ENCODE results near the gene MRPS11.
"Not testable (repeated sequence)": the region's sequence is repeated elsewhere in the genome, so short reads cannot be mapped to it uniquely, and the experiment has no call there.

MRPS11 gene
- 8.2 to 22.5 reads per million in 2 donors for total RNA-seq

DNA sequence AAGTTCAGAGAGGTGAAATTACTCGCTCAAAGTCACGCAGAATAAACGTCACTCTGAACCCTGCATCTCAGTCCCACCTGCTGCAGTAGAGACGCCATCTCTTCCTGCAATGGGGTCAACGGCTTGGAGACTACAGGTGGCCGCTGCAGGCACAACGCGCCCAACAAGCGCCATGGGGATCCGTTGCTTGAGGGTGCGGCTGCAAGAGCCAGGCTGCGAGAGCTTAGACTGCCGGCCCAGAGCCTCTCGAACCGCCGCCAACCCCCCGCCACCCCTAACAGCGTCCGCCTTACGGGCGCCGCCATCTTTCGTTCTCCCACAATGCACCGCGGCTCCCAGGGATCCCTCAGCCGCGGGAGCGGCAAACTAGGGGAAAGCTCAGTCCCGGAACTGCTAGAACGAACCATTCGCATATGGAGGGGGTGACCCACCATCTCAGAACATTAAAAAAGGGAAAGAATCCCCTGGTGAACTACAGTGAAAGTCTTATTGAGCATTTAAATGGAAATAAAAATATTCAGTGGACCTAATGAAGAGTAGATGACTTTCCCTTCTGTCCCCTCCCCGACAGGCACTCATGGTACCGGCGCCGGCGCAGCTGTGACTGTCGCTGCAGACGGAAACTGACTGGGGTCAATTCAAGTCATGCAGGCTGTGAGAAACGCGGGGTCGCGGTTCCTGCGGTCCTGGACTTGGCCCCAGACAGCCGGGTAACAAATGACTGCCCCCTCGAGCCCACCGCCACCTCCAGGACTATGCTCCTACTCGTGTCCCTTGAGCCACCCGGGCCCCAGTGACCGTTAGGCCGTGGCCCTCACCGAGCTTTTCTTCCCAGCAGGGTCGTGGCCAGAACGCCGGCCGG is at the start of gene MRPS11, which contains the start of gene MRPL46:
MRPS11 (plus strand) TSS at position 636 of the 862 bp plus-strand sequence; CDS start at position 646, 10 bp downstream.
MRPL46 (minus strand) TSS at position 316 of the 862 bp plus-strand sequence; CDS start at position 305, 11 bp downstream.
- peak; percentile 91 for DNase-seq

DNA sequence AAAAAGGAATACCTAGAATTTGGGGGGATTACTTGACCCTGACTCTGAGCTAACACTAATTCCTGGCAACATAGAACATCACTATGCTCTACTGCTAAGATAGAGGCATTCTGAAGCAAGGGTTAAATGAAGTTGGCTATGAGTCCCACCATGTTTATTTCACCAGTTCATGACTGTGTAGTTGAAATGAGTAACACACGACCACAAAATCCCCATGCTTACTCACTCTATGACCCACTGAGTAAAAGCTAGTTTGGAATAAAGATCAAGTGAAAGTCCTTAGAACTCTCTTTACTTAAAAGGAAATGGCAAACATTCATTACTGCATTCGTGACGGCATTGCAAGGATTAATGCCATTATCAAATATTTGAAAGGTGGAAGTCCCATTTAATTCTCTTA is 47.7 kb upstream of the MRPS11 start:
- DNase-seq = no peak

DNA sequence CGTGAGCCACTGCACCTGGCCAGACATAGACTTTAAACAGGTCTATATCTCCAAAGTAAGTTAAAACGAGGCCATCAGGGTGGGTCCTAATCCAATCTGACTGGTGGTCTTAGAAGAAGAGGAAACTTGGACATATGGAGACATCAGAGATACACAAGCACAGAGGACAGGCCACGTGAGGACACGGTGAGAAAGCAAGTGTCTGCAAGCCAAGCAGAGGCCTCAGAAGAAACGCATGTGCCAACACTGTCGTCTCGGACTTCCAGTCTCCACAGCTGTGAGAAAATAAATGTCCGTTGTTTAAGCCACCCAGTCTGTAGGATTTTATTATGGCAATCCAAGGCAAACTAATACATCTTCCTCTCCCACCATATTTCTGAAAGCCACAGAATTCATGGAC is 44.2 kb upstream of the MRPS11 start:
- no peak for DNase-seq

DNA sequence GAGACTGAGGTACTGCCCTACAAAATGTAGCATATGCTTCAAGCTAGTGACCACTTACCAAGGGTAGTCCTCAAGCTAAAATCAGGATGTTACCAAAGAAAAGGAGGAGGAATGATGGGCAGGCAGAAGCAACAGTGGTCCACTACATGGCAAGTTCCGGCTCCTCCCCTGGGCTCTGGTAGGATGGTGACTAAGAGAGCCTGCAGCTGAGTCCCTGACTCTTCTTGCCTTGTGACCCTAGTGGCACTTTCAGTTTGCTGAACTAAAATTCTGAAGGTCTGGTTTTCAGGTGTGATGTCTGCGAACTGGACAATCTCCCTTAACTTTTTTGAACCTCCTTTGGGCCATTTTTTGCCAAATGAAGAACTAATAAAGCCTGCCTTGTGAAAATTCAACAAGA is 41.2 kb upstream of the MRPS11 start:
- no peak for DNase-seq

DNA sequence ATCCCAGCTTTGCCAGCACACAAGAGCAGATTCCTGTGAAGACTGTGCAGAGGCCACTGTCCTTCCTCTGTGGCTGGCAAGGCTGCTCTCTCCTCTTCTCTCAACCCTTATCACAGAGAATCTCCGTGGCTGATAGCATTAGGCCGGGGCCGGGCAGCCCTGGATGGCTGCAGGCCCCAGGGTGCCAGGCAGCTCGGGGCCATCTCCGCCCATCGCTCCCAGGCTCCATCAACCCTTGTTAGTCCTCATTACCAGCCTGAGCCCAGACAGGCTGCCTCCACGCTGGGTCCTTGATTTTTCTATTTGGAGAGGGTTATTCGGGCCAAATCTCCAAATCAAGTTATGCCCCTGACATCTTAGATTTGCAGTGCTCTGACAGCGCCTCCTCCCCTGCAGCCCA is 39.5 kb upstream of the MRPS11 start:
- DNase-seq = no peak

DNA sequence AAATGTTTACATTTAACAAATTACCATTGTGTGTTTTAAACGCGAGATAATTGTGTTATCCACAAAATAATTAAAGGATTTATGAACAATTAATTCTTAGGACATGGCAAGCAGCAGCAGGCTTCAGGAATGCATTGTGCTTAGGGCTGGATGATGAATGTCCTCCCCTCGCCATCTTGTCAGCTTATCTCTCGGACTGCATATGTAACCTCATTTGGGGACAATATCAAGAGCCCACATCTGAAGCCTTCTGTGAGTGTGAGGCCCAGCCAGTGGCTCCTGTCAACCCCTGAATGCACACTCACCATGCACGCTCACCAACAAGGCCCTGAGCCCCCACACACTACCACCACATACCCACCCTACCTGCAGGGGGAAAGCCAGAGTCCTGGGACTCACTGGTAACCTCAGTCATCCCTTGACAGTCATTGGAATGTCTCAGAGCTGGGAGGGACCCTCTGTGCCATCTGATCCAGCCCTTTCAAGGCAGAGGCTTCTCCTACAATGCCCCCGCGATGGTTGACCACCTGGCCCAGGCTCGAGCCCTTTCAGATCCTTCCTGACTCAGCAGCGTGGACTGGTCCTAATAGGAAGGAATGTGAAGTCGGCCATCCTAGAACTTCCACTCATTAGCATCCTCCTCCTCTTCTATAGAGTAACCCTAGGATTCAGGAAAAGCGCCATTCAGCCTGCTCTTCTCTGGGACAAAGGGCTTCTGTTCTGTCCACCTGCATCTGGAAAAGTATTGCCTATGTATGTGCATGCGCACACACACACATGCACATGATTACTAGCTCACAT is 38.5 kb upstream of the MRPS11 start:
- DNase-seq = no peak

DNA sequence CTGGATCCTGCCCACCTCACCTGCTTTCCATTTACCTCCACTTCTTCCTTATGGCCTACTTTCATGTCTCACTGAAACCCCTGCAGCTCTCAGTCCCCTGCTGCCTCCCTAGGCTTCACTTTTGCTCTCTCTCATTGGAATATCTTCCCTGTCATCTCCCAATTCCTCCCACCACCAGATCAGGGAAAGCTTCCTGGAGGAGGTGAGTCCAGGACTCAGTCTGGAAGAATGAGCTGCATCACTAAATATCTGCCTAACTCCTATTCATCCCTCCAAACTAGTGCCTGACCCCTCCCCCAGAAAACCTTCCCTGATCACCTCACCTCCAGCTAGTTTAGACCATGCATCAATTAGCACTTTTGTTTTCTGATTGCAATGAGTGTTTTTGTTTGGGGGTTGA is 37.5 kb upstream of the MRPS11 start:
- DNase-seq = no peak

DNA sequence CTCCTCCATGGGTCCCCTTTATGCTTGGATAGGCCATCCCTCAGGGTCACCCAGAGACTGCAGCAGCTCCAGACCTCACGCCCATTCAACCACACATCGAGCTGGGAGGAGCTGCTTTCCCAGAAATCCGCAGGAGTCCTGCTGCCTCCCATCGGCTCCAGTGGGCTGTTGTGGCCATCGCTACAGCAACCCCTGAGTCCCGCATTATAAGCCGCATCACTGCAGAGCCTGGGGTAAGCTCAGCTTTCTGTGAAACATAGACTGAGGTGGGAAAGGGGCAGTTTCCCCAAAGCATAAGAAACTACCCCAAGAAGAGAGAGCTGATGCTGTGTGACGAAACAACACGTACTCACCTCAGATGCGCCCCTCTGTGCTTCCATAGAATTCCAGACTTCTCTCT is 36.1 kb upstream of the MRPS11 start:
- DNase-seq = no peak

DNA sequence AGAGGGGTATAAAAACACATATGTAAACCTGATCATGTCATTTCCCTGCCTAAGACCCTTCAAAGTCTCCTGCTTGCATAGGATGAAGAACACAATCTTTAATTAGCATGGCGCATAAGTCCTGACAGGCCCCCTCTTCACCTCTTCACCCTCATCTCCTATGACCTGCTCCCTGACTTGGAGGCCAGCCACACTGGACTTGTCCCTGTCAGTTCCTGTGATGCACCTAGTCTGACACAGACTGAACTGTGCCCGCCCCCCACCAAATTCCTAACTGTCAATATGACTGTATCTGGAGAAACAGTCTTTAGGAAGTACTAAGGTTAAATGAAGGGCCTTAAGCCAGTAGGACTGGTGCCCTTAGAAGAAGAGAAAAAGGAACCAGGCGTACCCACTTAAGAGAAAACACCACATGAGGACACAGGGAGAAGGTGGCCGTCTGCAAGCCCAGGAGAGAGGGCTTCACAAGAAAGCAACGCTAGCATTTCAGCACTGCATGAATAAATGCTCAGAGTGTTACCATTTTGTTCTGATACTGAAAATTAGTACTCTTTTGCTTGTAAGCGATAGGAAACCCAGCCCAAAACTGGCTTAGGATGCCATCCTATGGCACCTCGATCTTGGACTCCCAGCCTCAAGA is 34.3 kb upstream of the MRPS11 start:
- DNase-seq = no peak

DNA sequence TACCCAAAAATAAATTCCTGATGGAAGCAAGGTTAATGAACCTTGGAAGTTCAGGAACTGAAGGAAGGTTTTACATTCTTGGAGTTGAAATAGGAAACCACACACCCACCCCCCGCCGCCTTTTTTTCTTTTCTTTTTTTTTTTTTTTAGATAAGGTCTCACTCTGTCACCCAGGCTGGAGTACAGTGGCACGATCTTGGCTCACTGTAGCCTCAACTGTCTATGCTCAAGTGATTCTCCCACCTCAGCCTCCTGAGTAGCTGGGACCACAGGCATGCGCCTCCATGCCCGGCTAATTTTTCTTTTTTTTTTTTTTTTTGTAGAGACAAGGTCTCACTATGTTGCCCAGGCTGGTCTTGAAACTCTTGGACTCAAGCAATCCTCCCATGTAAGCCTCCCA is 33.4 kb upstream of the MRPS11 start:
- DNase-seq = not testable (repeated sequence)

DNA sequence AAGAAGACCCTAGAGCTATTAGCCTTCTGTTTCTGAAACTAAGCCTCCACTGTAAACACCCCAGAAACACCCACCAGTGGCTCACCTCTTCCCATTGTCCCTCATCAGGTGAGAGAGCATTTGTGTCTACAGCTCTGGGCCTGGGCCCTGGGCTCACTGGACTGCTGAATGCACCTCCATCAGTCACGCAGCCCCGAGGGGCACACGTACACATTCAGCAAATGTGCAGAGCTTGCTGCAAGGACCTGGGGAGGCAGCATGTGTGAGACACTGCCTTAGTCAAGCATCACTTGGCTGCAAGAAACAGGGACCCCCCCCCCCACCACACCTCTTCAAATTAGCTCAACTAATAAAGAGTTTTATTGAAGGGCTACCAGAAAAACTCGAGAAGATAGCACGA is 29.3 kb upstream of the MRPS11 start:
- no peak for DNase-seq

DNA sequence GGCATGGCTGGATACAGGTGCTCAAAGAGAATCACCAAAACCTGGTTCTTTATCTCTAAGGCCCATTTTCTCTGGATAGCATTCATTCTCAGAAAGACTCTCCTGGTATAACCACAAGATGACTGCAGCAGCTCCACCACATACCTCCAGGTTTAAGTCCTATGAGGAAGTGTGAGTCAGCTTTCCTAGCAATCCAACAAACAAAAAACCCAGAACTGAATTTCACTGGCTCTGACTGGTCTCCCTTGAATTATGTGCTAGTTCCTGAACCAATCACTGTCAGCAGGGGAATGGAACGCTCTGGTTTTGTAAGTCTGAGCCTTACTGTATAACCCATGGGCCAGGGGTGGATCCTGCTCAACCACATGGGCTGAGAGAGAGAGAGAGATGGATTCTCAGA is 27.5 kb upstream of the MRPS11 start:
- no peak for DNase-seq

DNA sequence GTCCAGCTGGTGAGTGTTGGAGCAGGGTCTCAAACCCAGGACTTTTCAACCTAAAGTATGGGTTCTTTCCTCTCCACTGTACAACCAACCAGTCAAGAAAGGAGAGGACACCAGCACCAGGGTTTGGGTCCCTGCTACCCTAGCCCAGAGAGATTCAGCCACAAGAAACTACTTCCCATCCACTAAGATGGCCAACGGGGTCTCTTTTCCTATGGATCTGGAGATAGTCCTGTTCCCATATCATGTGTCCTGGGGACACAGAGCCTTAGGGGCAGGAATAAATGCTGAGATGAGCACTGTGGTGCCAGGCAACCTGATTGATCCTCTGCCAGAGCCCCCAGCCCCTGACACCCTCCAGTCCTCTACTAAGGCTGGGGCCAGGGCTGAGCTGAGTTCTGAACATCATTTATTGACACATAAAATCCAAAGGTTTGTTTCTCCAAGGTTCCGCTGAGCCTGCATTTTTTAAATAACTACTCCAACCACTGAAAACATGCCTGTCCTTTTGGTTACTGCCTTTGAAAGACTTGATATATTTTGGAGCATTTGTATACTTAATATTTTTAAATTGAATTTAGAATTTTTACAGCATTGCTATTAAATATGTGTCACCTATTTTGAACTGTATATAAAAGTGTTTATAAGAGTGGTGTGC is 26.3 kb upstream of the MRPS11 start:
- DNase-seq = no peak

DNA sequence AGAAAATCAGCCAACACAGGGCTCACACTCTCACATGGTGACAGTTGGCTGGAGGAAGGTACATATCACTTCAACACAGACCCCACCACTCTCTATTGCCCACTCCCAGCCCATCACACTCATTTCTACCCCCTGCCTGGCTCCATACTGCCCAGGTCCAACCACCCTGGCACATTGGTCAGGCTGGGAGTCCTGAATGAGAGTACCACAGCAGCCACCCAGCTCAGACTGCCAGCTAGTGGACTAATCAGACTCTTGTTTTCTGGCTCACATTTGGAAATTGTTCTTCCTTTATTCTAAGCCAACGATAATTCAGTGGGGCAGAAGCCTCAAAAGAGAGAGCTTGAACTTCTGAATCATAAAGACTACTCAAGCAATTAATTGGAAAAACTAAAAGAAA is 20.3 kb upstream of the MRPS11 start:
- no peak for DNase-seq

DNA sequence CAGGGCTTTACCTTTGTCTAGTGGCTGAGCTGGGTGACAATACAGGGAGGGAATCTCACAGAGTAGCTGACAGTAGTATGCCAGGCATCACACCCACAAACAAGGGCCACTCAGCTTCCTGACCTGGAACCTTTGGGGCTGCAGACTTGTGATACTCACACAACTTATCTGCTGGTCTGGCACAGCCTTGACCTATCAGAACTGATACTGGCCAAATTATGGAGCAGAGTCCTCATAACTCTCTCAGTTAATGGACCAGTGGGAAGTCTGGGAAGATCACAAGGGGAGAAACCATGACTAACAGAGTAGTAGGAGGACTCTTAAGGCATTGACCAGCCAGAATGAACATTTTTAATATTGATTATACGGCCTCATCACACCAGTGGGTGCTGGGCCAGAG is 19.8 kb upstream of the MRPS11 start:
- no peak for DNase-seq

DNA sequence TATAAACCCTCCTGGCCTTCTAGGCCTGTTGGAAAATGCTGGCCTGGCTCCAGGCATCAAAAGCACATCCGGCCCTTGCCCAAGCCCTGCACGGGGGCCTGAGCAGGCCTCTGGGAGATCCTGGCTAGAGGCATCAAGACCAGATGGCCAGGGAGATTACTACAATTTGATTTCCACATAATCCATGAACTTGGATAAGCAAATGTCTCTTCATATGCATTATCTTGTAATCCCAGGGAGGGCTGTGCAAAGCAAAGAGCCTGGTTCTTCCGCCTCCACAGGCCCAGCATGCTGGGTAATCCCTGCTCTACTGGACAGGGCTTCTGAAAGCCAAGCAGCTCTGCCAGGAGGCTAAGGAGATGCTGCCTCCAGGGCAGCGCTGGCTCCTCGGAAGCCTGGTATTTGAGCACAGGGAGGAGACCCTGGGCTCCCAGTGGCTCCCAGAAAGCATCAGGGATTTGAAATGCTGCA is 18.5 kb upstream of the MRPS11 start:
- DNase-seq = no peak

DNA sequence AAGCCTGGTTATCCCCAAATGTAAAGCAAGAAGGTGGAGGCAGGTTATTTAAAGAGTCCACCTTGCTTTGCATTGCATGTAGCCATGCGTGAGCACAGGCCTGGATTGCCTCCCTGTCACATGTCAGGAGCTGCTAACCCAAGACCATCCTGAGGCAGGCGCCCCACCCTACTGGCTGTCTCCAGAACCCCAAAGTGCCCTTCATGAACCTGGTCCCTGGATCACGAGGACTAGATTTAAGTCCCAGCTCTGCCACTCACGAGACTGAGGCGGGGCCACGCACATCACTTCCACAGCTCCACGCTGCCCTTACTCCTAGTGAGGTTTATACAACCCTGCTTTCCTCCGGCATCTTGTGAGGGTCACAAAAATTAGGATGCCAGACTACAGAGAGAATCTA is 17.9 kb upstream of the MRPS11 start:
- DNase-seq = no peak

DNA sequence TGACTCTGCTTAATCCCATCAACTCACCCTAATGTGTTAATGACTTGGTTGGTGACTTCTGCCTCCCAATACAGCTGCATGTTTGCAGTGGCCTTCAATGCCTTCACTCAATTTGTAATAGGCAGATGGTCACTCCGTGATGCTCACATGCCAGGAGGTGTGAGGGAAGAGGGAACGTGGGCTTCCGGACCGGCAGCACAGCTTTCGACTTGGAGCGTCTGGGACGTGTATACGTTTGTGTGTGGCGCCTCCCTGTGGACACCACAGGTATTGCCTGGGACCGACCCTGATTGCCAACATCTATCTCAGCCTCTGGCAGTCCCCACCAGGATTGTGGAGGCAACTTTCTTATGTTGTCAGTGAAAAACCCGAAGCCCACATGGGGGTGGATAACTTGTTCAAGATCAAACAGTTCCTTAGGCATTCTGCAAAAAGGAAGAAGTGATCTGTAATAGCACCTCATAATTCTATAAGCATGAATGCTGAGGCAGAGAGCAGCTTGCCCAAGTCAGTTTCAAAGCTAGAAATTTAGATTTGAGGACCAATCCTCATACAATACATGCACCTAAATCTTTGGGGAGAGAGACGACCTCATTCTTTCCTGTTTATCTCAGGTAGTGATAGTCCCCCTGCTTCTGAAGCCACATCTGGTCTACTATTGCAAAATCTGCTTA is 17.2 kb upstream of the MRPS11 start:
- peak; percentile 38 for DNase-seq

DNA sequence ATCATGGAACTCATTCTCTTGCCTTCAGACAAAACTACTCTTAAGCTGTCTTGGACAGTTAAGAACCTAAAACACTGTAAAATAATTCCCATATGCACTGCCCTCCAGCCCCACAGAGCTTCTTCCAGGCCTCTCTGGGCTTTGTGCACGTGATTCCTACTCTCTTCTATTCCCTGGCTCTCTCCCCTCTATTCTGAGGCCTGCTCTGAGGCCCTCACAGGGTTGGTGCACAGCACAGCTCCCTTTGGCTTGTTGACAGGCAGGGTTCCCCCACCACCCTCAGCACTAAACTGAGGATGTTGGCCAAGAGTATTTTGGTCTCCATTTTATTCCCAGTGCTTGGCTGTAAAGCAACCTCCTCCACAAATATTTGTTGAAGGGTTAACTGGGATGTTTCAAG is 13.9 kb upstream of the MRPS11 start:
- no peak for DNase-seq

DNA sequence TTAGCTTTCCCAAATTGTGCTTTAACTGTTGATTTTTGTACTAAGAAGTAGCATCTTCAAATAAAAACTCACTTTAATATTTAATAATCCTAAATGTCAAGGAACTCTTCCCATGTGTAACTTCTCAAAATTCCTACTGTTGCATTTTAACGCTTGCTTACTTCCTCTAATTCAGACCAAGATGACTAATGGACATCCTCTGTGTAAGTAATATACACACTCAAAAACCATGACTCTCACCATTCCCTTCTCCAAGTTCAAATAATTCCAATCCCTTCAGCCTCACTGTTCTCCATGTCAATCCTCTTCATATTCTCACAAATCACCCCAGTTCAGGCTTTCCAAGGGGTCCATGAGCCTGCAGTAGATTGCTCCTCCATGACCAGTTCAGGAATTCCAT is 13.3 kb upstream of the MRPS11 start:
- DNase-seq = no peak

DNA sequence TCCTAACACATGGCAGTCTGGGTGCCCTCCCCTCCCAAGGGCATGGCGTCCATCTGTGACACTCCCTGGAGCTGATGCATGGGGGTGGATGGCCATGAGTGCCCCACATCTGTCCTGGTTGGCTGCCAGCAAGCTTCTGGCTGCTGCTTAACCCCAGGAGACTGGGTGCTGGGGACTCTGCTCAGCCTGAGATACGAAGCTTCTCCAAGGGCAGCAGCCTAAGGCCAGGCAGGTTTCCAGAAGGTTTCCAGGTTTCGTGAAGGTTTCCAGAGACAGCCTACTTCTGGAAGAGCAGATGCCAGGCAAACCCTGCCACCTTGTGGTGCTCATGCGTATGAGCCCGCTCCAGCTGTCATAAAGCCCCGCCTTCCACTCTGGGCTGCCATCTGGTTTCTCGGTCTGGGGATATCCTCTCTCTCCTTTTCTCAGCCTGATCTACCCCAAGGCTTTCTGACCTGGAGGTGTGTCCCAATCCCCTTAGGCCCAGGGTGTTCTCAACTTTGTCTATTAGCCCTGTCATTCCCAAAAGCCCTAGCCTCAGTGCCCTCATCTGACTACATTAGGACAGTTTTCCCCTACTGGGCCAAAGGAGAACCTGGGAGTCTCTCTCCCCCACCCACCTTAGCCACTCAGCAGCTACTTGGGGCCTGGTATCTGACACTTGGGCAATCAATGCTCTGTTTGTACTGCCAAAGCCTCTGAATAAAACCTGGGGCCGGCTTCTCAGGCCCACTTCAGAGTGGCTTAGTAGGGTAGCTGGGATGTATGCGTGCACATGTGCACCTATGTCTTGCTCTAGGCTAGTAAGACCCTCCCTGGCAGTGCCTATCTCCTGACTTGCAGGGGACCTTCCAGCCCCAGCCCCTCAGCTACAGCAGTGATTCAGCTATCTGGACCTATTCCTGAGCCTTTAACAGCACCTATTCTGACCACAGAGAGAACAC is 12.4 kb upstream of the MRPS11 start:
- DNase-seq = no peak

Measured in T-helper 9 cell (primary cell).